Measurements from ENCODE around the gene KRTAP12-2. TPM values are rescaled to one million over a fixed set of nuclear protein-coding genes. Genes with fewer than 3 reads are reported as not detected.
"Not testable (repeated sequence)": the region's sequence is repeated elsewhere in the genome, so short reads cannot be mapped to it uniquely, and the experiment has no call there.

Gene KRTAP12-2
- total RNA-seq, 1 donor from 2014 or later = not detected

GRCh38 chr21:44632067-44632466, 34.7 kb downstream of the KRTAP12-2 start:
- DNase-seq (ENCODE audit: low spot score) = no peak
- no peak for ATAC-seq

DNA sequence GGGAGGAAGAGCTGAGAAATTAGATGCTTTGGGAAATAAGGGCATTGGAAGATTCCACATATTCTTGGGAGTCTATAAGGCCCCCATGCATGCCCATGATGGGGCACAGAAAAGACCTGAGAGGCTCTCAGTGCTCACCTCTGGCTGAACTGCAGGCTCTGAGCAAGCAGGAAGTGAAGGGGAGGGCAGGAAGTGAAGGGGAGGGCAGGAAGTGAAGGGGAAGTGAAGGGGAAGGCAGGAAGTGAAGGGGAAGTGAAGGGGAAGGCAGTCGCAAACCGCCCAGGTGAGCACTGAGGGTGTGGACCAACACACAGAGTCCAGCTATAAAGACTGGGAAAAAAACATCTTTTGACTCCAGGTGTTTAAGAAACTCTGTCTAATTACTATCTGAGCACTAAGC, 36.3 kb downstream of the KRTAP12-2 start:
- no peak for DNase-seq (ENCODE audit: low spot score)
- no peak for ATAC-seq

DNA sequence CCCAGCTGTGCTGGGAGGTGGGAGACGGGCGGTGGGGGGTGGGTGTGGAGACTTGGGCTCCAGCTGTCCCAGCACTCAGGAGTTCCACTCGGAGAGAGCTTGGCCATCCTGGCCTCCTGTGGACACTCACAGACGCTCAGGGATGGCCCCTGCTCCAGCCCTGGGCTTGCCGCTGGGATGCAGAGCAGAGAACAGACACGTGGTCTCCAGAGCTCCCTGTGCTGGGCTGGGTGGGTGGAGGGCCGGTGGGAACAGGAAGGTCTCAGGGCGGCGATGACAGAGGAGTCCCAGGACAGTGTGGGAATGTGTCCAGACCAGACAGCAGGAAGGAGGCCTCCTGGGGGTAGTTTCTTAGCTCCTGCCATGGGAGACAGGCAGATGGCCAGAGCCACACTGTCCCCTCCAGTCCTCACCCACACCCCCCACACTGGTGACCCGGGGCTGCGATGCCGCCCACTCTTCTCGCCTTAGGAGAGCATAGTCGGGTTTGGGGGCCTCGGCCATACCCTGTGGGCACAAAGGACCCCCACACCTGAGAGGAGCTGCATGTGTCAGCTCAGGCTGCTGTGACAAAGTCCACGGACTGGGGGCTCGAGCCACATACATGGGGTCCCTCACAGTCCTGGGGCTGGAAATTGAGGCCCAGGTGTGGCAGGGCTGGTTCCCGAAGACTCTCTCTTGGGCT, 37.9 kb downstream of the KRTAP12-2 start:
- DNase-seq (ENCODE audit: low spot score) (no peak), ATAC-seq (no peak)

DNA sequence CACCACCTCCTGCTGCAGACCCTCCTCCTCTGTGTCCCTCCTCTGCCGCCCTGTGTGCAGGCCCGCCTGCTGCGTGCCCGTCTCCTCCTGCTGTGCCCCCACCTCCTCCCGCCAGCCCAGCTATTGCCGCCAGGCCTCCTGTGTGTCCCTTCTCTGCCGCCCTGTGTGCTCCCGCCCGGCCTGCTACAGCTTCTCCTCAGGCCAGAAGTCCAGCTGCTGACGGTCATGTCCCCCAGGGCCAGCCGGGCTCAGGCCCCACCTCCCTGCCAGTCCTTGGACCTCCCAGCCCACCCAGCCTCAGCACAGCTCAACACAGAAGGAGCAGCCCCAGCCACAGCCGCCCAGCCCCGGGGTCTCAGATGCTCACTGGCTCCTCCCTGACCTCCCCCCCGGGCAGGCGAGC, 38.9 kb downstream of the KRTAP12-2 start:
- DNase-seq (ENCODE audit: low spot score); ATAC-seq: not testable (repeated sequence)

DNA sequence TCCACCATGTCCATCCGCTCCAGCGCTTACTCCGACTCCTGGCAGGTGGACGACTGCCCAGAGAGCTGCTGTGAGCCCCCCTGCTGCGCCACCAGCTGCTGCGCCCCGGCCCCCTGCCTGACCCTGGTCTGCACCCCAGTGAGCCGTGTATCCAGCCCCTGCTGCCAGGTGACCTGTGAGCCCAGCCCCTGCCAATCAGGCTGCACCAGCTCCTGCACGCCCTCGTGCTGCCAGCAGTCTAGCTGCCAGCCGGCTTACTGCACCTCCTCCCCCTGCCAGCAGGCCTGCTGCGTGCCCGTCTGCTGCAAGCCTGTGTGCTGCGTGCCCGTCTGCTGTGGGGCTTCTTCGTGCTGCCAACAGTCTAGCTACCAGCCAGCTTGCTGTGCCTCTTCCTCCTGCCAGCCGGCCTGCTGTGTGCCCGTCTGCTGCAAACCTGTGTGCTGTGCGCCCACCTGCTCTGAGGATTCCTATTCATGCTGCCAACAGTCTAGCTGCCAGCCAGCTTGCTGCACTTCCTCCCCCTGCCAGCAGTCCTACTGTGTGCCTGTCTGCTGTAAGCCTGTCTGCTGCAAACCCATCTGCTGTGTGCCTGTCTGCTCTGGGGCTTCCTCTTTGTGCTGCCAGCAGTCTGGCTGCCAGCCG, 39.4 kb downstream of the KRTAP12-2 start:
- not testable (repeated sequence) for ATAC-seq; DNase-seq (ENCODE audit: low spot score)

DNA sequence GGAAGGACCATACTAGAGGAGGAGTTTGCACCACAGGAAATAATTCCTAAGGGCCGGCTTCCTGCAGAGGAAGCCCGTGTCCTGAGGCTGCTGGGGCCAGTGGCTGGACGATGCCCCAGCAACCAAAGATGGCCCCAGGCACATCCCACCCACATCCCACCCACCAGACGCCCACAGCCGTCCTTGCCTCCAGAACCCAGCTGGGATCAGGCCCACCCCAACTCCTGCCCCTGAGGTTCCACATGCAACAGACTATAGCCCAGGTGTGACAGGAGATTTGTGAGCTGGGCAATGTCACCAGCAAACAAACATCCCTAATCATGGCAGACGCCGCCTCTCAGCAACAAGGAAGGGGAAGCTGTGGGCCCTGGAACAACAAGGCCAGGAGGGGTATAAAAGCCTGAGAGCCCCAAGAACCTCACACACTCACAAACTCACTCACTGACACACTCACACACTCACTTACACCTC, 40.0 kb downstream of the KRTAP12-2 start, which contains the start of gene KRTAP10-9:
KRTAP10-9 (plus strand) TSS at position 421 of the 471 bp plus-strand sequence. CDS start 79 bp downstream, outside the sequence.
- no peak for ATAC-seq
- no peak for DNase-seq (ENCODE audit: low spot score)

- no peak for DNase-seq (ENCODE audit: low spot score)
- ATAC-seq = no peak
Measured at GRCh38 chr21:44626262-44626661, 40.5 kb downstream of the KRTAP12-2 start.

GRCh38 chr21:44625756-44626155, 41.0 kb downstream of the KRTAP12-2 start:
- no peak for ATAC-seq
- DNase-seq (ENCODE audit: low spot score) = no peak

DNA sequence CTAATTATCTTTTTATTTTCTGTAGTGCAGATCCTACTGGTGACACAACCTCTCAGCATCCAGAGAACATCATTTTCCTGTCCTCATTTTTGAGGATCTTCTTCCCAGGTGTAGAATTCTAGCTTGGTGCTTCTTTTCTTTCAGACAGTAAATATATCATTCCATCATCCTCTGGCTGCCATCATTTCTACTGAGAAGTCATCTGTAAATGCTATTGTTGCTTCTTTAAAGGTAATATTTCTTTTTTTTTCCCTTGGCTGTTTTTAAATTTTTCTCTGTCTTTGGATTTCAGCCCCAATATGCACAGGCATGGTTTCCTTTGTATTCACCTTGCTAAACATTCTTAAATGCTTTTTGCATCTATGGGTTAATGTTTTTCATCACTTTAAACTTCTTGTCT, 43.2 kb downstream of the KRTAP12-2 start:
- ATAC-seq (no peak), DNase-seq (ENCODE audit: low spot score) (no peak)

GRCh38 chr21:44619886-44620285, 46.8 kb downstream of the KRTAP12-2 start:
- DNase-seq (ENCODE audit: low spot score) = no peak
- ATAC-seq = no peak

GRCh38 chr21:44618909-44619308, 47.8 kb downstream of the KRTAP12-2 start:
- ATAC-seq (no peak), DNase-seq (ENCODE audit: low spot score) (no peak)

DNA sequence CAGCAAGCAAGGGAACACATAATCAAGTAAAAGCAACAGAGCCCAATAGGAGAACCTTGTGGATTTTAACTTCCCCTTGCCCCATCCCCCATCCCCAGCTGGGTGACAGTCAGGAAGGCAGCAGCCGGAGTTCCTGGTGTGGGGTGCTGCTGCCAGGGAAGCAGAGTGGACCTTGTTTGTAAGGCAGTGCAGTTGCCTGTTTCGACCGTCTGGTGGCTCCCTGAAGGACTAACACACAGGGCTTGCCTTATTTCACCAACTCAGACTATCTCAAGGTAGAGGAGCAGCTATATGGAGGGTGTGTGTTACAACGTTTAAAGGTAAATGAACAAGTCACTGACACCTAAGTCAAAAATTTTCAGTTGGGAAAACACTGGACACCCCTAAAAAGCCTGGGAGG, 48.2 kb downstream of the KRTAP12-2 start:
- peak; percentile 84 for ATAC-seq
- peak; percentile 47 for DNase-seq (ENCODE audit: low spot score)

DNA sequence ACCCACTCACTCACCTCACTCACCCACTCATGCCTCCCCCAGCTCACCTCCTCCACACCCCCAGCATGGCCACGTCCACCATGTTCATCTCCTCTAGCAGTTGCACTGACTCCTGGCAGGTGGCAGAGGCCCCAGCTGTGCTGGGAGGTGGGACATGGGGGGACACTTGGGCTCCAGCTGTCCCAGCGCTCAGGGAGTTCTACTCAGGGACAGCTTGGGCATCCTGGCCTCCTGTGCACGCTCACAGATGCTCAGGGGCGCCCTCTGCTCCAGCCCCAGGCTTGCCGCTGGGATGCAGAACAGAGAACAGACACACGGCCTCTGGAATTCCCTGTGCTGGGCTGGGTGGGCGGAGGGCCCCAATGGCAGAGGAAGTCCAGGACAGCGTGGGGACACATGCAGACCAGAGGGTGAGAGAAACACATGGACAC, 49.6 kb downstream of the KRTAP12-2 start:
- DNase-seq (ENCODE audit: low spot score) (no peak), ATAC-seq (no peak)

DNA sequence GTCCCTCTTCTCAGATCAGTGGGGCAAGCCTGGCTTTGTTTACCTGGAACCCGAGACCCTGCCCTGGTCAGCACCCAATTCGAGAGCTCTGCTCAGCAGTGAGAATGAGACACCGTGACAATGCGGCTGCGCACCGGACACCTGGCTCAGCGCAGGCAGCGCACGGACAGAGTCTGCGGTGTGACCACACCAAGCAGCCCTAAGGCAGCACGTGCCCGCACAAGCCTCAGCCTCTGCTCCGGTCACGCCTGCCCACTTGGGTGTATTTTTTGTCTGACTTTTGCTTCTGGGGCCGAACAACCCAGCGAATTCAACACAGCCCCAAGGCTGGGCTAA, 50.2 kb downstream of the KRTAP12-2 start:
- no peak for ATAC-seq
- DNase-seq (ENCODE audit: low spot score) = no peak

Other genes starting within 250 kb of the KRTAP12-2 start
- gene LRRC3, start 211.4 kb downstream of the KRTAP12-2 start, total RNA-seq = 22.0 TPM
- gene KRTAP10-1, start 126.7 kb downstream of the KRTAP12-2 start, total RNA-seq = not detected
- gene KRTAP10-2, start 115.4 kb downstream of the KRTAP12-2 start, total RNA-seq = not detected
- not detected for gene KRTAP10-3, start 108.1 kb downstream of the KRTAP12-2 start, total RNA-seq
- not detected for gene KRTAP10-4, start 93.2 kb downstream of the KRTAP12-2 start, total RNA-seq
- gene KRTAP10-5, start 86.3 kb downstream of the KRTAP12-2 start, total RNA-seq = not detected
- not detected for gene KRTAP10-6, start 74.4 kb downstream of the KRTAP12-2 start, total RNA-seq
- gene KRTAP10-7, start 66.3 kb downstream of the KRTAP12-2 start, total RNA-seq = not detected
- not detected for gene KRTAP10-8, start 54.8 kb downstream of the KRTAP12-2 start, total RNA-seq
- not detected for gene KRTAP10-9, start 39.8 kb downstream of the KRTAP12-2 start, total RNA-seq
- gene KRTAP10-10, start 29.6 kb downstream of the KRTAP12-2 start, total RNA-seq = not detected
- gene KRTAP10-11, start 20.5 kb downstream of the KRTAP12-2 start, total RNA-seq = not detected
- not detected for gene KRTAP12-4, start 12.3 kb downstream of the KRTAP12-2 start, total RNA-seq
- not detected for gene KRTAP12-3, start 9.0 kb downstream of the KRTAP12-2 start, total RNA-seq
- gene KRTAP12-1, start 15.2 kb upstream of the KRTAP12-2 start, total RNA-seq = not detected
- not detected for gene KRTAP10-12, start 30.2 kb upstream of the KRTAP12-2 start, total RNA-seq
- not detected for gene TSPEAR, start 44.6 kb upstream of the KRTAP12-2 start, total RNA-seq
- 43.4 TPM for gene UBE2G2, start 134.9 kb upstream of the KRTAP12-2 start, total RNA-seq
- 32.2 TPM for gene SUMO3, start 151.1 kb upstream of the KRTAP12-2 start, total RNA-seq
- gene PTTG1IP, start 206.8 kb upstream of the KRTAP12-2 start, total RNA-seq = 73.9 TPM